Activated CD4-positive, alpha-beta T cell treated with anti-CD3 and anti-CD28 coated beads, Interleukin-2, amount 50 U/mL, for 1 hour (primary cell): ENCODE results near the gene NCOA3.
"Not testable (repeated sequence)": the region's sequence is repeated elsewhere in the genome, so short reads cannot be mapped to it uniquely, and the experiment has no call there.

Experiments used
- DNase-seq: peaks from one replicate; pipeline ENCODE4 v3.0.0-alpha.2; 2020

NCOA3 gene

DNA sequence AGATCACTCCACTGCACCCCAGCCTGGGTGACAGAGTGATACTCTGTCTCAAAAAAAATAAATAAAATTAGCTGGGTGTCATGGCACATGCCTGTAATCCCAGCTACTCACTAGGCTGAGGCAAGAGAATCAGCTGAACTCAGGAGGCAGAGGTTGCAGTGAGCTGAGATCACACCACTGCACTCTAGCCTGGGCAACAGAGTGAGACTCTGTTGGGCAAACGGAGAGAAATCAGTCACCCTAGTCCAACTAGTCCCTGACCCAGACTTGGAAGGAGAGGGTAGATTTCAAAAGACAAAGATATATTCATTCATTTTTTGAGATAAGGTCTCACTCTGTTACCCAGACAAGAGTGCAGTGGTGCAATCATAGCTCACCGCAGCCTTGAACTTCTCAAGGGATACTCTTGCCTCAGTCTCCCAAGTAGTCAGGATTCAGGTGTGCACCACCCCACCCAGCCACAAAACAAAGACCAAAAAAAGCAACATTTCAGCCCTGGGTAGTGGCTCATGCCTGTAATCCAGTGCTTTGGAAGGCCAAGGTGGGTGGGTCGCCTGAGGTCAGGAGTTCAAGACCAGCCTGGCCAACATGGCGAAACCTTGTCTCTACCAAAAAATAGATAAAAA lies 26.2 kb upstream of the NCOA3 start:
- DNase-seq = no peak

DNA sequence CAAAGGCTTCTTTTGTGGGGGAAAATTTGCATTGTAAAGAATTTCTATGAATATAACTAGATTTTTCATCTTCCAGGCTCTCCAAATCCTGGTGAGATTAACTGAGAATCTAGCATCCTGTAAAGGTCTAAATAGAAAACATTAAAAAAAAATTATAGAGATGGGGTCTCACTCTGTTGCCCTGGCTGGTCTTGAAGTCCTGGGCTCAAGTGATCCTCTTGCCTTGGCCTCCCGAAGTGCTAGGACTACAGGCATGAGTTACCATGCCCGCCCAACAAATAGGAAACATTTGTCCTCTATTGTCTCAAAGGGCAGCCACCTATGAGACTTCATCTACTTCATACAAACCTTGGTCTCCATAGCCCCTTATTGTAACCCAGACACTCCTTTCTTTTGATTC lies 25.2 kb upstream of the NCOA3 start:
- no peak for DNase-seq

DNA sequence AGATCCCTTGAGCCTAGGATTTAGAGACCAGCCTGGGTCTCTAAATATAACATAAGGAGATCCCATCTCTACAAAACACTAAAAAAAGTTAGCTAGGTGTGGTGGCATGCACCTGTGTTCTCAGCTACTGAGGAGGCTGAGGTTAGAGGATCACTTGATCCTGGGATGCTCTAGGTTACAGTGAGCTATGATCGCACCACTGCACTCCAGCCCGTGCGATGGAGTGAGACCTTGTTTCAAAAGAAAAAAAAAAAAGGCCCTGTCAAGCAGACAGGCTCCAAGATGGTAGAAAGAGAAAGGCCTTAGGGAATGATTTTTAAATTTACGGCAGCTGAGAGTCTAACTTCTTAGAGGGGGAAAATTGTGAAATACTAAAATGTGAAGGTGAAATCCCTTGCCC lies 22.6 kb upstream of the NCOA3 start:
- DNase-seq = no peak

DNA sequence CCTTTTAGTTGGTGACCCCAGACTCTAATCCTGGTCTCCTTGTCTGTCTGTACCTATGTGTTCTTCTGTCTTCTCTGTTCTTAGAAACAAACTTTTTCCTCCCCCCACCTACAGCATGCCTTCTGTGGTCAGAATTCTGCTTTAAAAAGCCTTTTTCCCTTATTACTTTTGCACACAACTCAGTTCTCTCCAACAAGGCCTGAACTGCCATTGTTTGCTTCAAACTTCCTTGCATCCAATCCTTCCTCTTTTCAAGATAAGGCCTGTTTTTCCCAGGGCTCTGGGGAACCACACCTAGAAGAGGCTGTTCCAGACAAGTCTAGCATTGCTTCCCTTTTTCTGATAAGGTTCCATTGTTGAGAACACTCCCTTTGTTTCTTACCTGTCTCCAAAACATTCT lies 22.2 kb upstream of the NCOA3 start:
- DNase-seq = no peak

DNA sequence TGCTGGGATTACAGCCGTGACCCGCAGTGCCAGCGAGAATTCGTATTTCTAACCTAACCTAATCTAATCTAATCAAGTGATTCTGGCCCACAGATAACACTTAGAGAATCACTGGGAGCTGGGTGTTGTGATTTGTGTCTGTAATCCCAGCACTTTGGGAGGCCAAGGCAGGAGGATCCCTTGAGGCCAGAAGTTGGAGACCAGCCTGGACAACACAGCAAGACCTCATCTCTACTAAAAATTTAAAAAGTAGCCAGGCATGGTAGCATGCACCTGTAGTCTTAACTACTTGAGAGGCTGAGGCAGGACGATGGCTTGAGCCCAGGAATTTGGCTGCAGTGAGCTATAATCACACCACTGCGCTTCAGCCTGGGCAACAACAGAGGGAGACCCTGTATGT lies 21.4 kb upstream of the NCOA3 start:
- DNase-seq = no peak

DNA sequence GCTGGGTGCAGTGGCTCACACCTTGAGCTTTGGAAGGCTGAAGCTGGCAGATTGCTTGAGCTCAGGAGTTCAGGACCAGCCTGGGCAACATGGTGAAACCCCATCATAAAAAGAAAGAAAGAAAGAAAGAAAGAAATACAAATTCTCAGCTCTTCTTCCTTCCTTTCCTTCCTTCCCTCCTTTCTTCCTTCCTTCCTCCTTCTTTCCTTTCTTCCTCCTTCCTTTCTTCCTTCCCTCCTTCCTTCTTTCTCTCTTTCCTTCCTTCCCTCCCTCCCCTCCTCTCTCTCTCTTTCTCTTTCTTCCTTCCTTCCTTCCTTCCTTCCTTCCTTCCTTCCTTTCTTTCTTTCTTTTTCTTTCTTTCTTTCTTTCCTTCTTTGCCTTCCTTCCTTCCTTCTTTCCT lies 21.0 kb upstream of the NCOA3 start:
- DNase-seq = no peak

DNA sequence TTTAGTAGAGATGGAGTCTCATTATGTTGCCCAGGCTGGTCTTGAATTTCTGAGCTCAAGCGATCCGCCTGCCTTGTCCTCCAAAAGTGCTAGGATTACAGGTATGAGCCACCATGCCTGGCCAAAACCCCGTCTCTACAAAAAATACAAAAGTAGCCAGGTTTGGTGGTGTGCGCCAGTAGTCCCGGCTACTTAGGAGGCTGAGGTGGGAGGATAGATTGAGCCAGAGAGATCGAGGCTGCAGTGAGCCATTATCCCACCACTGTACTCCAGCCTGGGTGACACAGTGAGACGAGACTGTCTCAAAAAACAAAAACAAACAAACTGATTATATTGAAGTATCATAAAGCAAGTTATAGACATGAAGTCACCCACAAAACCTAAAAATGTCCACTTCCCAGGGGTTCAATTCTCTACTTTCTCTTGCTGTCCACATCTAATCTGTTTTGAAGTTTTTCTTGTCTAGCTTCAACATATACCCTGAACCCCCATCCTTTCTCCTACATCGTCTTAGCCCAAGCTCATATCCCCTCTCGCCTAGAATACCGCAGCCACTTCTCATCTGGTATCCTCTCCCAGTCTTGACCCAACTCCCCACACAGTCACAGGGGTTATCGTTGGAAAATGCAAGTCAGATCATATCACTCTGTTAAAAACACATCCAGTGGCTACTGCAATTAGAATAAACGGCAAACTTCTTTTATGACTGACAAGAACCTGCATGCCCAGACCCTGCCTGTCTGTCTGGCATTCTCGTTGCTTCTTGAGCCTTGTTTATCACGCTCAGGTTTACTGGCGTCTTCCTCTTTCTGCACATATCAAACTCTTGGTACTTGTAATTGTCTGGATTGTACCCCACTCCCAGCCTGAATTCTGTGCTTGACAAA lies 20.1 kb upstream of the NCOA3 start:
- no peak for DNase-seq

DNA sequence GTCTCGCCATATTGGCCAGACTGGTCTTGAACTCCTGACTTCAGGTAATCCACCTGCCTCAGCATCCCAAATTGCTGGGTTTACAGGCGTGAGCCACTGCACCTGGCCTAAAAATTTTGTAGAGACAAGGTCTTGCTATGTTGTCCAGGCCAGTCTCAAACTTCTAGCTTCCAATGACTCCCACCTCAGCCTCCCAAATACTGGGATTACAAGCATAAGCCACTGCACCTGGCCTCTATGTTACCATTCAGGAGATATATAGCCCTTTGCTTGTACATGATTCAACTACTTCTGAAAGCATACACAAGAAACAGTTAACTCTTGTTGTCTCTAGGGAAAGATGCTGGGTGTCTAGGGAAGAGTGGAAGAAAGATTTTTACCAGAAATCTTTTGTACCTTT lies 19.0 kb upstream of the NCOA3 start:
- DNase-seq = no peak

DNA sequence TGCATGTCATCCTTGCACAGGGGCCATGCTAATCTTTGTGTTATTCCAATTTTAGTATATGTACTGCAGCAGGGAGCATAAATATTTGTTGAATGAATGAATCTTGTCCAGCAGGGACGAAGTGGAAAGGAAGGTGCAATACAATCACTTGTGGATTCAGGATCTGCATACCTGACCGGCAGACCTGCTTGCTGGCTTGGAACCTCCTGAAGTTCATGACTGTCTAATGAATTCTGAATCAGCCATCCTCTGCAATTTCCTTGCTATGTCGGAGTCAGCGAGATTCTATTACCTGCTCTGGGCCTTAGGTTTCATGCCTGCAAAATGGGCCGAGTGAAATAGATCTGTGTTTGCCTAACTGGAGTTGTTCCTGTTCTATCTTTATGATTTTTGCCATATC lies 17.4 kb upstream of the NCOA3 start:
- DNase-seq = no peak

DNA sequence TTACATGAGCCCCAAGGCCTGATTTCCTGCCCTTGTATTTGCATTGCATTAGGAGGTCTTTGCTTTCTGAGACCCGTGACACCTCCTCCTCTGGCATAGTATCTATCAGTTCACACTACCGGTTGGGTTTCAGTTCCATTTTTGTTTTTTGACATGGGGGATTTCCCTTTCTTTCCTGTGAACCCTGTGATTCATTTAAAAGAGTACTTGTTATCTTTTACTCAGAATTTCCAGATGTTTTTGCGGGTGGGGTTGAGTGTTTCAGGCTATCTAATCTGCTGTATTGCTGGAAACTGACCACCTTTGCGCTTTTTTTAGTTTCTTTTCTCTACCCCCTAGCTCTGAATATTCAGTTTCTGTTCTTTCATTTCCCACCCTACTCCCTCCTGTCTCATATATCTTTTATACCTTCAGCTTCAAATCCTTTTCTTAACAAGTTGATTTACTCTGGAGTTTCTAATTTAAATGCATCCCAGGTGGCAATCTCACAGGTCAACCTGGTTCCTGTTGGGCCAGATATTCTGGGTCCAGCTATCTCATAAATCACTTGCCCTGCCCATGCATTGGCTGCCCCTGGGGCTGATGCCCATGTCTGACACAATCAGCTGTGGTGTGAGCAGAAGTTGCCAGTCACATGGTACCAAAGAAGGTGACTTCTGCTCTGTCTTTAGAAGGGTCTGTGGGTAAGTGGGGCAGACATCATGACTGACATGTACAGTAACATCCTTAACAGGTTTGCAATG lies 14.3 kb upstream of the NCOA3 start:
- DNase-seq = peak; percentile 18

DNA sequence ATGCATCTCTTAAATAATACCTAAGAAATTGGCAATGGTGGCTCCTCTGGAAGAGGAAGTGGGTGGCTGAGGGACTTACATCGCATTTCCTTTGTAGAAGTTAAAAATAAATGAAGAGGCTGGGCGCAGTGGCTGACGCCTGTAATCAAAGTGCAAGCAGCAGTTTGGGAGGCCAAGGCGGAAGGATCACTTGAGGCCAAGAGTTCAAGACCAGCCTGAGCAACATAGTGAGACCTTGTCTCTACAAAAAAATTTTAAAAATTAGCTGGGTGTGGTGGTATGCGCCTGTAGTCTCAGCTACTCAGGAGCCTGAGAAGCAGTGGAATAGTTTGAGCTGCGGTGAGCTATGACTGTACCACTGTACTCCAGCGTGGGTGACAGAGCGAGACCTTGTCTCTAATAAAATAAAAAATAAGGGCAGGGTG lies 12.2 kb upstream of the NCOA3 start:
- peak; percentile 37 for DNase-seq

DNA sequence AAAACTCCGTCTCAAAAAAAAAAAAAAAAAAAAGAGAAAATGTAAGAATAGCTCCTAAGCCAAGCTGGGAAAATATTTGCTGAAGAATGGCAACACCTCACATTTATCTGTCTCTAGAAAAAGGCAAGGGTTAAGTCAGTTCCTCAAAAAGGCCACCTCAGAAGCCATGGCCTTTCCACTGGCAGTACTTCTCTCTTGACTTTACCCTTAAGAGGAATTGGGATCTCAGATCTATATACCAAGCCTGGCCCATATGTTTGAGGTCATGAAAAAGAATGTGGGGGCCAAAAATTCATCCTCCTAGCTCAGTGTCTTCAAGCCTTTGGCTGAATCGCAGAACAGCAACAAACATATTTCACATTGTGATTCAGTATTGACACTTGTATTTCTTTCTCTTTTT lies 10.9 kb upstream of the NCOA3 start:
- no peak for DNase-seq

DNA sequence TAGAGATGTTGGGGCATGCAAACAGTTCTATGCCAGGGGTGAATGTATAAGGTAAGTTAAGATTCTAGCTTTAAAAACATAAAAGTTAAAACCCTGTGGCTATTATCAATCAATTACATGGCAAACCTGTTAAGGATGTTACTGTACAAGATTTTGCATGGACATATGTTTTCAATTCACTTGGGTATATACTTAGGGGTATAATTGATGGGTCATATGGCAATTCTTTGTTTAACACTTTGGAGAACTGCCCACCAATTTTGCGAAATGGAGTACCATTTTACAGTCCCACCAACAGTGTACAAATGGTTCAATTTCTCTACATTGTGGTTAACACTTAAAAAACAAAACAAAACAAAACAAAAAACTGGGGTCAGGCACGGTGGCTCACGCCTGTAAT lies 9.4 kb upstream of the NCOA3 start:
- DNase-seq = no peak

DNA sequence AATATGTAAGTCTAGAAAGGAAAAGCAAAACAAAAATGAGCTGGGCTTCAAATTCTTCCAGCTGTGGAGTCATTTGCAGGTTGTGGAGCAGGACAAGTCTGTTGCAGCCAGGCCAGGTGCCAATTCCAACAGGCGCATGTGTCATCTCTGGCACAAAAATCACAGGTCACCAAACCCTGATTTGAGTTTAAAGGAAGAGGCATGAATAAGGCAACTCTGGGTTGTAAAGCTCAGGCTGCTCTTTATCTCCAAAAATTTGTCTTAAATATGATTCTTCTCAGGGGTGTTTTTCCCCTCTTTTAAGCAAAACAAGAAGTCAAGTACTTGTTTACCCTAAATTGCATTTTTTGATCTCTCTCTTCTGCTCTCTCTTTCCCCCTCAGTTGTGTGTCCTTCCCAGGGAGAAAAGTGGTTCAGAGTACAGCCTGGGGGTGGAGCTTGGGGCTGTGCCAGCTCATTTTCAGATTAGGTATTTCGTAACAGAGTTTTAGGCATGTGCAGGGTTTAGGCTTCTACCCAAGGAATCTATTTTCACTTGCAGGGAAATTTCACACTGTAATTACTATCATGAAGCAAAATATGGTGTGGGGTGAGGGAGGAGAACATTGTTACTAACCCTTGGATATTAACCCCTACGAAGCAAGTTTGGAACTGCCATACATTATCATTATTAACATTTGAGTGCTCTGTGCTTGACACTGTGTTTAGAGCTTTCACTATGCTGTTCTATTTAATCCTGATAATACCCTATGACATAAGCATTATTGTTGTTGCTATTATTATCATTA lies 8.3 kb upstream of the NCOA3 start:
- peak; percentile 49 for DNase-seq

DNA sequence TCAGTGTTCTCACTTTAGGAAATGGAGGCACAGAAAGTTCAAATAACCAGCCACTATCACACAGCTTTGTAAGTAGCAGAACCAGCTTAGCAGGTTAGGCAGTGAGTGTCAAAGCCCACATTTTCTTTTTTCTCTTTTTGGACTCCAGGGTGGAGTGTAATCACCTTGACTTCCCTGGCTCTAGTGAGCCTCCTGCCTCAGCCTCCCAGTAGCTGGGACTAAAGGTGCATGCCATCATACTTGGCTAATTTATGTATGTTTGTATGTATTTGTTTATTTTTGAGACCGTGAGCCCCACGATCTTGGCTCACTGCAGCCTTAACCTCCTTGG lies 7.8 kb upstream of the NCOA3 start:
- no peak for DNase-seq

DNA sequence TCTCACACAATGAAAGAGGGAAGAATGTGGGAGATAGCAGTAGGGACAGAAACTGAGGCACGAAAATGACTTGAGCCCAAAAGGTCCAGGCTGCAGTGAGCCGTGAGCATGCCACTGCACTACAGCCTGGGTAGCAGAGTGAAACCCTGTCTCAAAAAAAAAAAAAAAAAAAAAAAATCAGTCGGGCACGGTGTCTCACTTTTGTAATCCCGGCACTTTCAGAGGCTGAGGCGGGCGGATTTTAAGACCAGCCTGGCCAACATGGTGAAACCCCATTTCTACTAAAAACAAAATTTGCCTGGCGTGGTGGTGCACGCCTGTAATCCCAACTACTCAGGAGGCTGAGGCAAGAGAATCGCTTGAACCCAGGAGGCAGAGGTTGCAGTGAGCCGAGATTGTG lies 7.1 kb upstream of the NCOA3 start:
- not testable (repeated sequence) for DNase-seq

DNA sequence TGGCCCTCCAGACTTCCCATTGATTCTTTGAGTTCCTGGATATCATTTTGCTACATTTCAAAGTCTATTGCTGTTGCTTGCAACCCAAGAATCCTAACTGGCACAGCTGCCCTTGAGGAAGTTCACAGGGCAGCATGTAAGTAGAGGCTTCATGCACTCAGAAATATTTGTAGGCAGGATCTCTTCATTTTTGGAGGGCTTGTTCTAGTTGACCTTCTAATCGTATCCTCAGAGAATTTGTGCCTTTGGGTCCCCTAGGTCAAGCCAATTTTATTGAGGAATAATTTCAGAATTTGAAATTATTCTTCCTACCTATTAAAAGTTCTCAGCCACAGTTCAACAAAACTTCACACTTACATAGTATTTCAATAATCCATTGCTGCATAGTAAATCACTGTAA lies 5.6 kb upstream of the NCOA3 start:
- no peak for DNase-seq

DNA sequence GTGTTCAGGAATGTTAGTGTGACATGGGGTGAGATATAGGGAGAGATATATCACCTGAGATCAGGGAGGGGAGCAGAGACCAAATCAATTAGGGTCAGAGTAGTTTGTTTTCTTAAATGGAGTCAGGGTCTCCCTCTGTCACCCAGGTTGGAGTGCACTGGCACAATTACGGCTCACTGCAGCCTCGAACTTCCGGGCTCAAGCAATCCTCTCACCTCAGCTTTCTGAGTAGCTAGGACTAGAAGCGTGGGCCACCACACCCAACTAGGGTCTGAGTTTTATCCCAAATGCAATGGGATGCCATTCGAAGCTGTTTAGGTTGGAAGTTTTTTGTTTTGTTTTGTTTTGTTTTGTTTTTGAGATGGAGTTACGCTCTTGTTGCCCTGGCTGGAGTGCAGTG lies 3.1 kb upstream of the NCOA3 start:
- DNase-seq = no peak

DNA sequence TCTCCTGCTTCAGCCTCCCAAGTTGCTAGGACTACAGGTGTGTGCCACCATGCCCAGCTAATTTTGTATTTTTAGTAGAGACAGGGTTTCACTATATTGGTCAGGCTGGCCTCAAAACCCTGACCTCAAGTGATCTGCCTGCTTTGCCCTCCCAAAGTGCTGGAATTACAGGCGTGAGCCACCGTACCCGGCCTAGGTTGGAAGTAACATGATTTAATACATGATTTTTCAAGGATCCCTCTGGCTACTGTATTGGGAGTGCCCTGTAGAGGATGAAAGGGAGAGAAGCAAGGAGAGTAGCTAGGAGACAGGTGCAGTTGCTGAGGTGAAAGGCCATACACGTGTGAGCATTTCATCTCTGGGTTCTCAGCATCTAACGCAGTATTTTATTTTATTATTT lies 2.6 kb upstream of the NCOA3 start:
- no peak for DNase-seq

DNA sequence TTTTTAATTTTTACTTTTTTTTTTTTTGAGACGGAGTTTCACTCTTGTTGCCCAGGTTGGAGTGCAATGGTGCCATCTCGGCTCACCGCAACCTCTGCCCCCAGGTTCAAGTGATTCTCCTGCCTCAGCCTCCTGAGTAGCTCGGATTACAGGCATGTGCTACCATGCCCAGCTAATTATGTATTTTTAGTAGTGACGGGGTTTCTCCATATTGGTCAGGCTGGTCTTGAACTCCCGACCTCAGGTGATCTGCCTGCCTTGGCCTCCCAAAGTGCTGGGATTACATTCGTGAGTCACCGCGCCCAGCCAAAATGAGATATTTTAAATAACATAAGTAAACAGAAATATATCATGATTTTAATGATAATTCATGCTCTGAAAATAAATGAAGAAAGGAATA lies 1.6 kb upstream of the NCOA3 start:
- DNase-seq = not testable (repeated sequence)

DNA sequence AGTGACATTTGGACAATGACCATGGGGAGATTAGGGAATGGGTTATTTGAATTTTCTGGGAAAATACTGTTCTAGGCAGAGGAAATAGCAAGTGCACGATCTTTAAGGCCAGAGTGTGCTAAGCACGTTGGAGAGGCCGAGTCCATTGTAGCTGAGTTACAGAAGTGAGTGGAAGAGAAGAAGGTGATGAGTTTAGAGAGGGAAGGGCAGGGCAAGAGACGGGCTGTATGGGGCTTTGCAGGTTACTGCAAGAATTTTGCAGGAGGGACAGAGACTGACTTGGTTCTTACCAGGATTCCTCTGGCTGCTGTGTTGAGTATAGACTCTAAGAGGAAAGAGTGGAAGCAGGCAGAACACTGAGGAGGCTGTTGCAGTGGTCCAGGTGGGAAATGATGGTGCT lies 1.1 kb upstream of the NCOA3 start:
- no peak for DNase-seq

DNA sequence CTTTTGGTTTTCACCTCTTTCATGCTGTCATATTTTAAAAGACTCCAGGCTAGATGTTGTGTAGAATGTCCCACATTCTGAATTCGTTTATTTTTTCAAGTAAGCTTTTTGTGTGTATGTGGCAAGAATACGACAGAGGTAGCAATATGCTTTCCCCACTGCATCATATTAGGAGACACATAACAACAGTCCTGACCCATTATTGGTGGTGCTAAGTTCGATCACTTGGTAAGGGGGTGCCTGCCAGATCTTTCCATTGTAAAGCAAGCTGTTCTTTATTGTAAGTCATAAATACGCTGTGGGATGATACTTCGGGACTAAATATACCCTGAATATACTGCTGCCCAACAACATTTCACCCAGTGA lies 588 bp upstream of the NCOA3 start:
- DNase-seq = no peak
